Measurements from ENCODE around the gene ASB5. TPM values are rescaled to one million over a fixed set of nuclear protein-coding genes. Genes with fewer than 3 reads are reported as not detected.
A peak's percentile ranks its signal among the peaks of the same experiment; 100 is the strongest.

ASB5 gene
- polyA plus RNA-seq, 1 donor (not counting 4 experiments of a cell fraction or from before 2014, with no cell fraction given): not detected

DNA sequence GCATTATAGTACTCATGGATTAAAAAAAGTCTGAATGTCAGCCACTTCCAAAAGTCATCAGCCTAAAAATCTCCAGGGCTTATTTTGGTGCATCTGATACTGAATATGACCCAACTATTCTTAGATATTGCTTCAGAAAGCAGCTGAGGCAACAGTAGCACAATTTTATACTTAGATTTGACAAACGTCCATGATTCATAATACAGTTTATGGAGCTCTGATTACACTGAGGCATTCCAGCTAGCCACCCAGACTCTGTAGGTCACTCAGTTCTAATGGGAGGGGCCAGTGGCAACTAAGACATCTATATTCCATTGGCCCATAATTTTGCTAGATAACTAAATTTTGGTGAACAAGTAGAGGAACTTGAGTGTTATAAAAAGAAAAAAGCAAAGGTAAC, 84.0 kb downstream of the ASB5 start:
- Histone ChIP-seq H4K20me1 (ENCODE audit: control insufficient read depth, extremely low read depth, insufficient read depth, low read length) (no peaks in the 10 kb centered on the region), H3K9me3 (ENCODE audit: control insufficient read depth, low read depth, low read length) (no peaks in the 10 kb centered on the region), H3K27ac (ENCODE audit: control insufficient read depth, insufficient read depth, low read length) (peak overlapping the region; percentile 25), H3K9me1 (ENCODE audit: control insufficient read depth, extremely low read depth, insufficient read depth, low read length) (no peaks in the 10 kb centered on the region), H3K4me3 (ENCODE audit: control insufficient read depth in 2 of 3, extremely low read depth in 1 of 3, insufficient read depth in 2 of 3, low read depth in 1 of 3, low read length in 3 of 3) (no peak overlapping the region), H3K79me2 (ENCODE audit: control insufficient read depth, insufficient read depth, low read length) (no peaks in the 10 kb centered on the region), H3K4me1 (ENCODE audit: control insufficient read depth, extremely low read depth, insufficient read depth, low read length) (peaks cover 12% of the 10 kb centered on the region), H3K27me3 (ENCODE audit: control insufficient read depth, extremely low read depth, insufficient read depth, low read length) (no peaks in the 10 kb centered on the region), H3K9ac (ENCODE audit: control insufficient read depth, extremely low read depth, insufficient read depth, low read length) (no peak overlapping the region), H3K4me2 (ENCODE audit: control insufficient read depth, extremely low read depth, insufficient read depth, low read depth, low read length) (peak overlapping the region; percentile 45), H3K36me3 (ENCODE audit: control insufficient read depth in 2 of 2, extremely low read depth in 1 of 2, insufficient read depth in 2 of 2, low read length in 2 of 2) (no peaks in the 10 kb centered on the region), H2AFZ (ENCODE audit: control insufficient read depth, low read length) (no peak overlapping the region)
- dilution Hi-C loops (cut with MboI; ENCODE audit: extremely low pct_ligation_motif_present, low sequenced_read_pairs): no loop called here
- TF ChIP-seq CTCF (optimal IDR thresholded peaks at IDR 0.05 in 1 of 3, IDR thresholded peaks at IDR 0.05 in 1 of 3, conservative IDR thresholded peaks at IDR 0.05 in 1 of 3; ENCODE audit: extremely low read depth in 1 of 3, insufficient read depth in 2 of 3, low read length in 3 of 3): no peak
- TF ChIP-seq EZH2 (IDR thresholded peaks at IDR 0.05; ENCODE audit: low read length): no peak
- no peak for FAIRE-seq
- DNase-seq (ENCODE audit: low read depth, low spot score): no peak

Other genes starting within 250 kb of the ASB5 start
- gene WDR17, start 203.4 kb downstream of the ASB5 start, polyA plus RNA-seq: 0.39 to 1.3 TPM (median 1.1 TPM) in 3 replicates
- 0.05 to 0.13 TPM (median 0.12 TPM) in 3 replicates for gene SPATA4, start 73.6 kb downstream of the ASB5 start, polyA plus RNA-seq
- 32.6 to 59.3 TPM (median 39.8 TPM) in 3 replicates for gene SPCS3, start 50.7 kb upstream of the ASB5 start, polyA plus RNA-seq

All from keratinocyte (primary cell).